ENCODE data around the gene THRB.

Gene THRB

GRCh38 chr3:24201301-24201700, 293.3 kb downstream of the THRB start:
- no peak for DNase-seq

DNA sequence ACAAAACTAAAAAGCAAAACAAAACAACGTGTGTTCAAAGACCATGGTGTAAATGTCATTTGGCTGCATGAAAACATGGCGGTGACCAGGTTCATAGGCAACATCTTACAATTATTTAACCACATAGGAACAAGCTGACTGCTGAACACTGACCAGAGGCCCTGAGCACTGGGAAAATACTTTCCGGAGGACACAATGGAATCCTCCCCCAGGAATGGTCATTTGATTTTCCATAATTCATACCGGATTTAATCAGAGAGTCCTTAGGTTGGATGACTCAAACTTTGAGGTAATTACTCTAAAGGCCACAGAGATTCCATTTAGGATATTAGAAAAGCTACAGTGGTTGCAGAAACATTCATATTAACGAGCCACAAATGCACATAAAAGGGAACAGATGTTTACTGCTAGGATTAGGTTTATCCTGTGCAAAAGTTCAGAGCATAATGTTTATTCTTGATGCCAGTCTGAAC, 294.8 kb downstream of the THRB start:
- no peak for DNase-seq

GRCh38 chr3:24199300-24199699, 295.4 kb downstream of the THRB start:
- no peak for DNase-seq

GRCh38 chr3:24198728-24199127, 295.9 kb downstream of the THRB start:
- no peak for DNase-seq

GRCh38 chr3:24197809-24198208, 296.8 kb downstream of the THRB start:
- no peak for DNase-seq

DNA sequence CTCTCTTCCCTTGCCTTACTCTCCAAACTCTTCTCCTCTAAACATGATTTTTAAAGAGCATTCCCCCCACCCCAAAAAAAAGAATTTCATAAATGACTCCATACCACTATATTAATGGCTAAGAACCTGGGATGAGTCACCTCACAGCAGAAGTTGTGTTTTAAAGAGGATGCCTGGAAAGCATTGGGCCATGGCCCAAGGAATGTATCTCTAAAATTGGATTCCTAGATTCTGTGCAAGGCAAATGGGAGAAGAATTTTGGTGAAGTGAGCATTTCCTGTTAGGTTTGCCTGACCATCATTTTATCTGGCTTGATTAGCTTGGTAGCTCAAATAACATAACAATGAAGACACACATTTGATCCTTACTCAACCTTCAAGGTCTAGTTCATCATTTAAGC, 298.1 kb downstream of the THRB start:
- DNase-seq: no peak

- DNase-seq: no peak
These were observed 299.0 kb downstream of the THRB start for GRCh38 chr3:24195504-24196230.

GRCh38 chr3:24192469-24193056, 302.1 kb downstream of the THRB start:
- no peak for DNase-seq

DNA sequence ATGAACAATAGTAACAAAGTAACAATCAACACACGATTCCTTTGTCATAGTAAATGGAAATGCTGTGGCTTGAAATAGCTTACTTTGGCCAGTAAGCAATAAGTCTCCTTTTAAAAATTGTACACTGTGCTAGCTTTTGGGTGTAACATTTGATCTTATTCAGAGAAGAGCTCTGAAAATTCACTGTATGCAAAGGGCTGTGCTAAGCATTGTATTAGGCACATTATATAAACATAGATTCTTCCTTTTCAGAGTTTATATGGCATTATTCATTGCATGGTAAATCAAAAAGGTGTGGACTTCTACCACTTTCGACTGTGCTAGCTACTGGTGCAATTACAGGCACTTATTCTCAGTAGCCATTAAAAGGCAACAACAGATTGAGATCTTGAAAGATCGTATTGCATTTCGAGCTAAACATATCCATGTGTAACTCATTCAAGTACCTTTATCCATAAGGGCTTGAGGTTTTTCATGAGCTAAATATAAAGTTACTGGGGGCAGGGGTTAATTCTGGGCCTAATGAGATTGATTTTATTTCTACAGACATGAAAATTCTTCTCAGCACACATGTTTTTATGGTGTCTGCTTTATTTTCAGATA, 302.7 kb downstream of the THRB start:
- DNase-seq: no peak

- DNase-seq: no peak
These were observed 304.4 kb downstream of the THRB start for GRCh38 chr3:24190256-24190655.

GRCh38 chr3:24185738-24186384, 308.8 kb downstream of the THRB start:
- DNase-seq: peak; percentile 8

DNA sequence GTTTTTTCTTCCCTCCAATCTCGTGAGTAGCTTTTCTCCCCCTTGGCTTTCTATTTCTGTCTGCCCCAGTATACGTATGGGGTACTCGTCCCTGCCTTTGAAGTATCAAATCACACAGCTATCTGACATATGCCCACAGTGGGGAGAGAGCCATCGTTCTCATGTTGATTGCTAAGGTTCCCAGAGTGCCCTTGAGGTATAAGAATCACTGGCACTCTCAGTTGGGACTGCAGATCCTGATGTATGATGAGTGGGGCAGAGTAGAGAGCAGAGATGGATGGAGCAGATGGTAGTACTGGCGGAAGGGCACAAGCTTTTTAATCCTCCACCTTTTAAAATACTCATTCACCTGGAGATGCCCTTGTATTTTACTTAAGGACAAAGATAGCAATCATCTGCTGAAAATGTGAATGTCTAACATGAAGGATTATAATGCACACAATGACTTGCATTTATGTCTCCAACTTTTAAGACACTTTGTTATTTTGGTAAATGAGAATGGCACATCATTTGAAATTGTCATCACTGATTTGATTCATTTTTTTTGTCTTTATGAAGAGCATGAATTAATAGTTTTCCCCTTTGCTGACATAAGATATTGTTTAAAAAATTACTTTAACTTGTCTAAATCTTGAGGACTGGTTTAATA, 310.0 kb downstream of the THRB start:
- no peak for DNase-seq

GRCh38 chr3:24182756-24183155, 311.9 kb downstream of the THRB start:
- DNase-seq: no peak

DNA sequence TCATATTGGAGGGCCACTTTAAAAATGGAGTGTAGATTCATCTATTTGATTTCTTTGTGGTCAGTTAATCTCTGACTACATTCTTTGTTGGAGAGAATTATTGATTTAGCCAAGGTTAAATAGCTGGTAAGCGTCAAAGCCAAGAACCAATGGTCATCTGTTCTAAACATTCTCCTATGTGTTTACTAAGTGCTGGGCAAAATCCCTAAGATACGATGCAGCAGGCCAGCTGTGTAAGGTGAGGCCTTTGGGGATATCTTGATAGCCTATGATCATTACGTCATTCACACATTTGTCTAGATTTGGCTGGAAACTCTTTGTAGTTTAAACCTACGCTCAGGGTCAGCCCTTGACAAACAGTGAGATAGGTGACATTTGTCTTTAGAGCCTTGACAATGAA, 313.4 kb downstream of the THRB start:
- no peak for DNase-seq

DNA sequence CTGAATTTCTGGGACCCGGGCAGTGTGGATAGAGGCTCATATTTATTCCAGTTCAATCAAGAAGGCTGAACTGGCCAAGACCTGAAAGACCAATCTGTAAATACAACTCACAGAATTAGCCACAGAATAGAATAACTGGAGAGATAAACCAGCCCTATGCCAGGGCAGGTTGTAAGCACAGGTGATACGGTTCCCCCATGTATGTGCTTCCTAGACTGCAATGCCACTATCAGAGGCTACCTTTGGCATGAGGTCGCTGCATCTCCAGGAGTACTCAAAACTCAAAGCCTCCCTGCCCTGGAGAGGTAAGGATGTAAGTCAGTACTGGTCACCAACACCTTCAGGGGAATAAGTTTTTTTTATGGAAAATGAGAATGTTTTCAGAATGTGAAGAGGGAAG, 314.0 kb downstream of the THRB start:
- no peak for DNase-seq

GRCh38 chr3:24177201-24177600, 317.4 kb downstream of the THRB start:
- no peak for DNase-seq

DNA sequence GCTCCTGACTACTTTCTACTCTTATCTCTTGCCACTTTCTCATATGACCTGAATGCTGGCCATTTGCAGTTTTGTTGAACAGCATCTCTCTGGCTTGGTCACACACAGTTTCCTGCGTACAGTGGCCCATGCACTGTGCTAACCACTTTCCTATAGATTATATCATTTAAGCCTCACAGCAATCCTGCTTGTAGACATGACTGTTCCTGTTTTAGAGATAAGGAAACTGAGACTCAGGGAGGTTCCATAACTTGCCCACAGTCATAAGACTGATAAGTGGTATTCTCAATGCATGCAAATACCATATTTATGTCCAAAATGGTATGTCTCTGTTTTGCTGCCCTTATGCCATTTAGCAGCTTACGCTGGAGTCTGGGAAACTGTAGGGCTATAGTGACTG, 320.0 kb downstream of the THRB start:
- no peak for DNase-seq

- no peak for DNase-seq
These were observed 325.7 kb downstream of the THRB start for GRCh38 chr3:24168977-24169376.

DNA sequence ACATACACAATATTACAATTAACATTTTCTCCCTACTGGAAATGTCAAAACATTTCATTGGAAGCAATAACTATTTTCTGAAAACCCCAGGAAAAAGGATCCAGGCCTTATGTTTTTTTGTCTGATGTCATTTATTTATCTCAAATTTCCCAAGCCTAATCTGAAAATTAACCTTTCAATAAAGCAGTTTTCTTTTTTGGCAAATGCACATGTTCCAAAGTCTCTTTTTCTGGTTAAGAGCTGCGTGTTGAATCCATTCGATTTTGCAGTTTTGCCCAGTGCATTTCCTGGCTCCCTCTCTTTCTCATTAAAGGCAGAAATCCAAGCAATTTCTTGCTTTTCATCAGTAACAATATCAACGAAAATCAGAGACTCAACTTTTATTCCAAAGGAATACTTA, 327.2 kb downstream of the THRB start:
- DNase-seq: no peak

- DNase-seq: no peak
These were observed 328.1 kb downstream of the THRB start for GRCh38 chr3:24166515-24166914.

DNA sequence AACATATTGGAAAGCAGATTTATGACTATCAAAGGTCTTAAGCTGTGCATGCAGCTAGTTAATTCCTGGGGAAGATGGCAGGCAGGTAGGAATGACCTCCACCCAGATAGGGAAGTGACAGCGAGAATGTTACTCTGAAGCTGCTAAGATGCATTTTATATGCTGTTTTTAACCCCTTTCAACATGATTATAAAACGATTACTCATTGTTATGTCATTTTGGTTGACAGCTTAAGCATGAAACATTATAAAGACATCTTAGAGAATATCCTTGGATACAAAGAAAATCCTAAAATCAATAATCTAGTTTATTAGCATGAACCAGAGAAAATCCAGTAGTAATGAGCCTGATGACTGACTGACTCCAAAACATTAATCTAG, 329.1 kb downstream of the THRB start:
- no peak for DNase-seq

- no peak for DNase-seq
These were observed 329.6 kb downstream of the THRB start for GRCh38 chr3:24164967-24165602.

- no peak for DNase-seq
These were observed 331.7 kb downstream of the THRB start for GRCh38 chr3:24162929-24163328.

Data from stimulated activated CD4-positive, alpha-beta T cell treated with anti-CD3 and anti-CD28 coated beads, Interleukin-4, amount 100 ng/mL, for 1 hour (primary cell).